HCT116 (cell line): Measurements from ENCODE around the gene PTGR3.

Source experiments
- EZH2 ChIP-seq: fragments of 200-600 bp; sonication (generic); IDR thresholded peaks from 2 replicates; pipeline ENCODE4 v1.6.1; 2017; ENCODE audit warnings: antibody characterized with exemption, mixed run types
- JUND ChIP-seq: IDR thresholded peaks from 2 replicates; pipeline ENCODE4 v1.6.1; 2012
- MAX ChIP-seq: IDR thresholded peaks from 2 replicates; pipeline ENCODE4 v1.6.1; 2012
- POLR2A ChIP-seq: IDR thresholded peaks from 2 replicates; pipeline ENCODE4 v1.7.0; 2011; ENCODE audit warnings: borderline replicate concordance; ENCODE audit not compliant: insufficient read depth, insufficient read length; ENCODE audit errors: extremely low read depth
- SIN3A ChIP-seq: IDR thresholded peaks from 2 replicates; pipeline ENCODE4 v1.6.1; 2012; ENCODE audit warnings: low read depth
- SP1 ChIP-seq: IDR thresholded peaks from 2 replicates; pipeline ENCODE4 v1.6.1; 2012; ENCODE audit warnings: low read depth
- SRF ChIP-seq: IDR thresholded peaks from 2 replicates; pipeline ENCODE4 v1.6.1; 2012; ENCODE audit warnings: low read depth
- ZBTB33 ChIP-seq: IDR thresholded peaks from 2 replicates; pipeline ENCODE4 v1.6.1; 2011; ENCODE audit warnings: mild to moderate bottlenecking, low read length, moderate library complexity; ENCODE audit not compliant: insufficient replicate concordance; ENCODE audit errors: extremely low read depth
- TF ChIP-seq, protein P1 (sequence below), 3 experiments: fragments of 200-600 bp in 1 of 3; sonication (generic) in 1 of 3; IDR thresholded peaks in 2 of 3; conservative IDR thresholded peaks in 1 of 3; 2 replicates each; pipeline ENCODE4 v1.5.1; 2012 to 2017; ENCODE audit warnings: low read depth in 2 of 3, low read length in 2 of 3, antibody characterized with exemption in 1 of 3, borderline replicate concordance in 1 of 3, control low read depth in 1 of 3, mild to moderate bottlenecking in 1 of 3, mixed read lengths in 1 of 3, mixed run types in 1 of 3, moderate library complexity in 1 of 3; ENCODE audit not compliant: insufficient read depth in 1 of 3

DNA sequence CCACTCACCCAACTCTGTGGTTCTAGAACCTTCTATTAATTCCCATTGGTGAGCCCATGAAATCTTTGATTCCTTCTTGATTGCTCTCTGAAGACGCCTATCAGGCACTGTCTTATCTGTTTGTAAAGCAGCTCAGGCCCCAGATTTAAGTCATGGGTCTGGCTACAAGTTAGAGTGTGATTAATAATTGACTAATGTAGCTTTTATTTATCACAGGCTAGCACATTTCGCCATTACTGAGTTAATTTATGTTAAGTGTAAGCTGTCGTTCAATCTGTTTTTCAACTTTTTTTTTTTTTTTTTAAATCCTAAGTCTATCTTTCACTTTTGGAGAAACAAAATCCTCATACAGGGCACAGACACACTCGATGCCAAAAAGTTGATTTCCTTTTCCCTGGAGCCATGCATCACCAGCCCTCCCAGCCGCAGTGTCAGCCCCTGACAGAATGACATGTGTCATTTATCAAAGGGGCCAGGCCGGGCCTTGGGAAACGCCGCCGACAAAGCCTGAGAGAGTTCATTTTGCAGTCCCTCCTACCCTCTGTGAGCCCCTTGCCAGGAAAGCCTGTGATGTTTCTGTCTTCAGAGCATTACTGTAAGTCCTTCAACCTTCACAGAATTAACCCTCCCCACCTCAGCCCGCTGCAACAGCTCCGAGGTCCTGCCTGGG is 17.5 kb upstream of the PTGR3 start:
- TF ChIP-seq ZBTB33 = no peak
- TF ChIP-seq, protein P1, sequence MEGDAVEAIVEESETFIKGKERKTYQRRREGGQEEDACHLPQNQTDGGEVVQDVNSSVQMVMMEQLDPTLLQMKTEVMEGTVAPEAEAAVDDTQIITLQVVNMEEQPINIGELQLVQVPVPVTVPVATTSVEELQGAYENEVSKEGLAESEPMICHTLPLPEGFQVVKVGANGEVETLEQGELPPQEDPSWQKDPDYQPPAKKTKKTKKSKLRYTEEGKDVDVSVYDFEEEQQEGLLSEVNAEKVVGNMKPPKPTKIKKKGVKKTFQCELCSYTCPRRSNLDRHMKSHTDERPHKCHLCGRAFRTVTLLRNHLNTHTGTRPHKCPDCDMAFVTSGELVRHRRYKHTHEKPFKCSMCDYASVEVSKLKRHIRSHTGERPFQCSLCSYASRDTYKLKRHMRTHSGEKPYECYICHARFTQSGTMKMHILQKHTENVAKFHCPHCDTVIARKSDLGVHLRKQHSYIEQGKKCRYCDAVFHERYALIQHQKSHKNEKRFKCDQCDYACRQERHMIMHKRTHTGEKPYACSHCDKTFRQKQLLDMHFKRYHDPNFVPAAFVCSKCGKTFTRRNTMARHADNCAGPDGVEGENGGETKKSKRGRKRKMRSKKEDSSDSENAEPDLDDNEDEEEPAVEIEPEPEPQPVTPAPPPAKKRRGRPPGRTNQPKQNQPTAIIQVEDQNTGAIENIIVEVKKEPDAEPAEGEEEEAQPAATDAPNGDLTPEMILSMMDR (IDR thresholded peaks at IDR 0.05 in 2 of 3, conservative IDR thresholded peaks at IDR 0.05 in 1 of 3; ENCODE audit: borderline replicate concordance in 1 of 3, insufficient read depth in 1 of 3, low read depth in 2 of 3, low read length in 2 of 3) = no peak
- TF ChIP-seq POLR2A = no peak
- TF ChIP-seq SP1 = no peak
- no peak for TF ChIP-seq SIN3A
- no peak for TF ChIP-seq MAX
- no peak for TF ChIP-seq SRF
- TF ChIP-seq JUND = no peak
- TF ChIP-seq EZH2 = no peak
